GM21367 (cell line): ENCODE measurements around the gene ETS2.
"Not testable (repeated sequence)": the region's sequence is repeated elsewhere in the genome, so short reads cannot be mapped to it uniquely, and the experiment has no call there.

Experiments
- ATAC-seq: cut with Tn5 transposase; IDR thresholded peaks from one replicate; pipeline ENCODE4 v1.9.1; 2021; ENCODE audit not compliant: unreplicated experiment

Gene ETS2

DNA sequence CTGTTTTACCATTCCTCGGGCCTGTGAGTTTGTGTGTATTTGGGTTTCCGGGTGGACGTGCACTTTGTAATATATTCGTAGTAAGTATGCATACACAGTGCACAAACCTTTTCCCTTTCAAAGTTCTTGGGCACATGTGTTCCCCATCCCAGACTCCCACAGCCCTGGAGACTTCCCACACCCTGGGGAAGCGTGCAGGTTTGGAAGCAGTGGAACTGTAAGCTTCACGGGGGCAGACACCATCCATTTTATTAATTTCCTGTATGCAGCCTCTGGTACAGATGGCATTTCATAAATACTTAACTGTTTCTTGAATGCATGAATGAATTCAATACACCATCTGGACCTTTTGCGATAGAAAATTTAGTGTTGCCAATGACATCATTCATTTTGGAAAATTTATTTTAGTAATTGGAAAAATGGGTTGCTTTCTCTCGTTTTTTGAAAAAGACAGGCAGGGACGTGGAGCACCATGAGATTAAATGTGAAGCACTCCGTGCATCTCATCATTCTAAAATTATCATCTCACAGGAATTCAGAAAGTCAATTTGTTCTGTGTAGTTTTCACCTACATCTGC is 10.8 kb downstream of the ETS2 start:
- ATAC-seq = no peak

DNA sequence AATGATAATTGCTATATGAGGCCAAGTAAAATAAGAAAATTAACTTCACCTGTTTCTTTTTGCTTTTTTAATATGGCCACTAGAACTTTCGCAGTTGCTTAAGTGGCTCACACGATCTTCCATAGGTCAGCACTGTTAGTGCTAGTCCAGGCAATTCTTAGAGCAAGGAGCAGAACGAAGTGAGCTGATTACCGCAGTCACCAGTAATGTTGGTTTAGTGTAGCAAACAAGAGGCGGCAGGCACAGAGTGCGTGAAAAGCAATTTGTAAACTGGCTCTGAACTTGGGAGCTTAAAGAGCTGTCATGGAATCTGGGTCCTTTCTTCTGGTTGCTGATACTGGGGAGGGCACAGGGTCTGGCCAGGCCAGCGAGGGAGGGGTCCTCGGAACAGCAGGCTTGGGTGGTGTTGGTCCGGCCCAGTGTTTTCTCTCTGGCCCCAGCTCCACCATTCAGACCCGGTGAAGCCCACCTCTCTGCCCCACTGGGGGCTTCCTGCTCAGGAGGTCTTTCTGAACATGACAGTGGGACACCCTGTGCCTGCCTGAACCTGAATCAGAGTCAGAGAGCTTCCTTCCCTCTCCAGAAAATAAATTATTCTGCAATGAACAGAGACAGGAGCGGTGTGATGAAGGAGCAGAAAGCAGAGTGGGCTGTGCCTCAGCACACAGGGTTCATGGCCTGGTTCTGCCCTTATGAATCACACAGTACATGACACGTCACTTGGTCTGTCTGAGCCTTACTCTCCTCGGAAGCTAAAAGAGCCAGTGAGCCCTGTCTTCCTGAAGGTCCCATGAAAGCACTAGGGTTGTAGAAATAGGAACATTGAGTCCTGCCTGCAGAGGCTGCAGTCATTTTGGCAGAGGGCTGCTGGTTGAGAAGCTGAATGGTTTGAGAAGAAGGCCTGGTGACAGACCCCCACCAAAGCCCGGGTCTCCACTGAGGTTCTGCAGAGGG is 11.9 kb downstream of the ETS2 start:
- ATAC-seq = no peak

DNA sequence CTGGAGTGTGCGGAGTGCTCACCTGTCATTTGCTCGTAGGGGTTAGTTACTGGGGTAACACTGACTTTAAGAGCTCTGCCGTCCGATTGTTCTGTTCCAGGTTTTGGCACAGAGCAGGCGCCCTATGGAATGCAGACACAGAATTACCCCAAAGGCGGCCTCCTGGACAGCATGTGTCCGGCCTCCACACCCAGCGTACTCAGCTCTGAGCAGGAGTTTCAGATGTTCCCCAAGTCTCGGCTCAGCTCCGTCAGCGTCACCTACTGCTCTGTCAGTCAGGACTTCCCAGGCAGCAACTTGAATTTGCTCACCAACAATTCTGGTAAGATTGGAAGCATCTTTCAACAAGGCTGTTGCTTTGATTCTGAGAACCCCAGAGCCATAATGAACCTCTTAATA is 12.6 kb downstream of the ETS2 start:
- ATAC-seq = no peak

DNA sequence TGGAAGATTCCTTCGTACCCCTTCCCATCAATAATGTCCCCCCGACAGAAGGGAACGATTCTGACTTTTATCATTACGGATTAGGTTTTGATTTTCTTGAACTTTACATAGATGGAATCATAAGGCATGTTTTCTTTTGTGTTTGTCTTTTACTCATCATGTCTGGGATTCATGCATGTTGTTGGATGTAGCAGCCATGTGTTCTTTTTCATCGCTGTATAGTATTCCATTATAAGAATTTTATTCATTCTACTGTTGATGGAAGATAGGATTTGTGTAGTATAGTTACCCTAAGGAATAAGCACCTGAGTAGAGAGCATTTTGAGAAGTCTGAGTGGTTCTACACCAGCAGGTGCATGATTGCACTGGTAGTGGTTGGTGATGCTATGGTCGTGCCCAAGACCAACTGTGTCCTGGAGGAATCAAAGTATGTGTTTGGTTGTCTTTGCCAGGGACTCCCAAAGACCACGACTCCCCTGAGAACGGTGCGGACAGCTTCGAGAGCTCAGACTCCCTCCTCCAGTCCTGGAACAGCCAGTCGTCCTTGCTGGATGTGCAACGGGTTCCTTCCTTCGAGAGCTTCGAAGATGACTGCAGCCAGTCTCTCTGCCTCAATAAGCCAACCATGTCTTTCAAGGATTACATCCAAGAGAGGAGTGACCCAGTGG is 13.5 kb downstream of the ETS2 start:
- ATAC-seq = no peak

- no peak for ATAC-seq
Measured at GRCh38 chr21:38819719-38820159, 14.0 kb downstream of the ETS2 start.

- no peak for ATAC-seq
Measured at GRCh38 chr21:38820471-38821239, 14.9 kb downstream of the ETS2 start.

GRCh38 chr21:38821248-38821647 is 15.5 kb downstream of the ETS2 start:
- ATAC-seq = no peak

GRCh38 chr21:38821959-38822682 is 16.4 kb downstream of the ETS2 start:
- ATAC-seq = no peak

GRCh38 chr21:38822778-38823238 is 17.1 kb downstream of the ETS2 start:
- no peak for ATAC-seq

DNA sequence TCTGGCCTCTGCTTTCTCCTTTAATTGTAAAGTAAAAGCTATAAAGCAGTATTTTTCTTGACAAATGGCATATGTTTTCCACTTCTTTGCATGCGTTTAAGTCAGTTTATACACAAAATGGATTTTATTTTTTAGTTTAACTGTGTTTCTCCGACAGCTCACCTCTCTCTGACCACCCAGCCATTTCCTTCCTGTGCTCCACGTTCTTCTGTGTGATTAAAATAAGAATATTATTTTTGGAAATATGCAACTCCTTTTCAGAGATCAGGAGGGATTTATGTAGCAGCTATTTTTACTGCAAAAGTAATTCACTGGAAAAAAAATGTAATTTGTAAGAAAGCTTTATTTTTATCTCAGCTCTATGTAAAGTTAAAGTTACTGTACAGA is 18.0 kb downstream of the ETS2 start:
- ATAC-seq = no peak

- no peak for ATAC-seq
Measured at GRCh38 chr21:38824124-38824822, 18.5 kb downstream of the ETS2 start.

DNA sequence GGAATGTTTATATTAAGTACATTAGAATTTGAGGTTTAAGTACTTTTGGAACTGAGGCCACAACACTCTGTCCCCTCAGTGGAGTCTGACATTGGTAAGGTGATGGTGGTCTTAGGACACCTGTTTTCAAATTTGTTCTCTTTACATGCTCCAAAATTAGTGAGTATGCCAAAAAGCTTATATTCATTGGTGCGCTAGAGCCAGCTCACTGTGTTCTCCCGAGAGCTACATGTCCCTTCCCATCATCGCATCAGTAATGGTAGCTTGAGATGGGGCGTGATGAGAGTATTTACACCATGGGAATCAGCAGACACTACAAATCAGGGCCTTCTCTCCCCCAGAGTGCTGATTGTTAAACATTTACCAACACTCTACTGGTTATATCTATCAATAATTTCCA is 19.5 kb downstream of the ETS2 start:
- no peak for ATAC-seq

DNA sequence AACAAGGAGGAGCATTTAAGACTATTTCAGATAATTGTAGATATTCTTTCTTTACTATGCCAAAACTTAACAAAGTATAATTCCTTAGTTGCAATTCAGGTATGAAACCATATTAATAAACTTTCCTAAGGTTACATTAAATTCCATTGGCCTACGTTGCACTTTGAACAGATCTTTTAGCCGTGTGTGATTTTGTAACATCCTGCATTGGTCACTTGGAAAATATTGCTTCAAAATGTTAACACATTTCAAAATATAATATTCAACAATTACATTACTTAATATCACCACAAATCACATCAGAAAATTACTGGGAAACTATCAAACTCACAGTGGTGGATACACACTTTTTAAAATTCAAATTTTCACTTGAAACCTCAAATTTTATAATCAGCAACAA is 20.2 kb downstream of the ETS2 start:
- no peak for ATAC-seq

- not testable (repeated sequence) for ATAC-seq
Measured at GRCh38 chr21:38828111-38828510, 22.4 kb downstream of the ETS2 start.

- peak; percentile 85 for ATAC-seq
Measured at GRCh38 chr21:38830671-38831525, 25.2 kb downstream of the ETS2 start.

GRCh38 chr21:38831526-38832467 is 26.1 kb downstream of the ETS2 start:
- peak; percentile 81 for ATAC-seq

DNA sequence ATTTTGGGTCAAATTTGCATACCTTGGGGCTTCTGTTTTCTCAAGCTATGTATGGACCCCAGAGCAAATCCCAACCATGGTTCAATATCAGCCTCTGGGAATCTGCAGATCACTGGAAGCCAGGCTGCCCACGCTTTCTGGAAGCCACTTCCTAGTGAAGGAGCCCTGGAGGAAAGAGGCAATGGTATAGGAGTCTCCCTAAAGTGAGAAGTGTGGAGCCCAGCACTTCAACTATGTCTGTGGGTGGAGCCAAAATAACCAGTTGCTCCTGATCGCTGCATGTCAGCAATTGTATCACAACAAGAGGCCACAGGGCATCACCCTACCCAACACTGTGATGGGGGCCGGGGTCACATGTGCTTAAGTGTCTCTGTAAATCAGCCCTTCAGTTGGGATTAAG is 26.9 kb downstream of the ETS2 start:
- ATAC-seq = no peak

GRCh38 chr21:38833117-38833516 is 27.4 kb downstream of the ETS2 start:
- ATAC-seq = no peak
